ENCODE measurements around the gene AKR1C8. TPM values are rescaled to one million over a fixed set of nuclear protein-coding genes. Genes with fewer than 3 reads are reported as not detected.

The AKR1C8 gene
- total and polyA plus RNA-seq, 2 donors (not counting 3 experiments of a cell fraction or from before 2014, with no cell fraction given): not detected

GRCh38 chr10:5211696-5212536 is 27.0 kb upstream of the AKR1C8 start:
- CTCF ChIA-PET: no interaction called here
- dilution Hi-C loops (cut with MboI; ENCODE audit: extremely low pct_ligation_motif_present, low sequenced_read_pairs): no loop called here

More at GRCh38 chr10:5211696-5212536, 27.0 kb upstream of the AKR1C8 start:
- BruUV-seq (replicated peaks): no TSS peak
- no peaks in the 10 kb centered on the region for H3K36me3 ChIP-seq (ENCODE audit: control insufficient read depth in 2 of 2, extremely low read depth in 1 of 2, insufficient read depth in 2 of 2, low read length in 2 of 2)
- no peak overlapping the region for H2AFZ ChIP-seq (ENCODE audit: low read depth, low read length)
- H4K20me1 ChIP-seq (replicated peaks; ENCODE audit: control insufficient read depth, extremely low read depth, insufficient read depth, low read length): no peaks in the 10 kb centered on the region
- H3K79me2 ChIP-seq (ENCODE audit: control insufficient read depth, insufficient read depth, low read length): no peaks in the 10 kb centered on the region
- no peak overlapping the region for H3K27ac ChIP-seq (ENCODE audit: insufficient read depth, low read depth, low read length)
- no peak overlapping the region for H3K4me2 ChIP-seq (ENCODE audit: insufficient read depth, low read length)
- intact Hi-C loops (cut with micrococcal nuclease): no loop called here
- H3K9me3 ChIP-seq (replicated peaks; ENCODE audit: control insufficient read depth, insufficient read depth, low read length): no peaks in the 10 kb centered on the region
- TF ChIP-seq JUN (IDR thresholded peaks at IDR 0.05; ENCODE audit: borderline replicate concordance, insufficient read depth, insufficient read length, low read depth) (no peak), FOS (IDR thresholded peaks at IDR 0.05; ENCODE audit: borderline replicate concordance, insufficient read depth, low read length) (no peak), GATA2 (IDR thresholded peaks at IDR 0.05; ENCODE audit: insufficient read depth, insufficient read length, low read depth, low read length) (no peak), POLR2AphosphoS5 (IDR thresholded peaks at IDR 0.05; ENCODE audit: insufficient read depth, low read depth, low read length) (no peak), MAX (IDR thresholded peaks at IDR 0.05; ENCODE audit: insufficient read depth, insufficient read length) (no peak), POLR2A (IDR thresholded peaks at IDR 0.05; ENCODE audit: low read depth, low read length) (no peak), CTCF (IDR thresholded peaks at IDR 0.05; ENCODE audit: extremely low read depth in 1 of 2, insufficient read depth in 1 of 2, low read depth in 1 of 2, low read length in 2 of 2) (no peak), EZH2 (IDR thresholded peaks at IDR 0.05; ENCODE audit: borderline replicate concordance, low read depth, low read length, severe bottlenecking) (no peak), MYC (IDR thresholded peaks at IDR 0.05; ENCODE audit: low read depth, low read length) (no peak)
- no peaks in the 10 kb centered on the region for H3K4me1 ChIP-seq (ENCODE audit: control insufficient read depth, extremely low read depth, insufficient read depth, low read length)
- POLR2A ChIA-PET: no interaction called here
- no peak overlapping the region for H3K4me3 ChIP-seq (replicated peaks in 1 of 3; ENCODE audit: insufficient read depth in 1 of 3, low read depth in 1 of 3, low read length in 3 of 3)
- no peak for DNase-seq (ENCODE audit: low read depth, low spot score)
- no peak overlapping the region for H3K9ac ChIP-seq (replicated peaks; ENCODE audit: extremely low read depth, insufficient read depth, low read length)
- peaks cover 0 to 7% of the 10 kb centered on the region in 2 experiments for H3K27me3 ChIP-seq (ENCODE audit: control insufficient read depth in 2 of 2, insufficient read depth in 2 of 2, low read length in 2 of 2)
- no peaks in the 10 kb centered on the region for H3K9me1 ChIP-seq (replicated peaks; ENCODE audit: control insufficient read depth, extremely low read depth, insufficient read depth, low read length)
- no peak for FAIRE-seq
